H4 (cell line): ENCODE measurements around the gene S100A11. TPM values are rescaled to one million over a fixed set of nuclear protein-coding genes. Genes with fewer than 3 reads are reported as not detected.
"Not testable (repeated sequence)": the region's sequence is repeated elsewhere in the genome, so short reads cannot be mapped to it uniquely, and the experiment has no call there.

Experiments
- DNase-seq: peaks from one replicate; pipeline ENCODE4 v3.0.0-alpha.2; 2015; ENCODE audit warnings: low spot score
- total RNA-seq: library from RNA; depleted of rRNA; stranded (reverse); fragments of >200 nt; shearing (Covaris generic); gene quantifications from 2 replicates; pipeline ENCODE4 v1.2.3, GENCODE V29; 2014; rRNA removed

The S100A11 gene
- 377 and 488 TPM in 2 replicates for total RNA-seq

DNA sequence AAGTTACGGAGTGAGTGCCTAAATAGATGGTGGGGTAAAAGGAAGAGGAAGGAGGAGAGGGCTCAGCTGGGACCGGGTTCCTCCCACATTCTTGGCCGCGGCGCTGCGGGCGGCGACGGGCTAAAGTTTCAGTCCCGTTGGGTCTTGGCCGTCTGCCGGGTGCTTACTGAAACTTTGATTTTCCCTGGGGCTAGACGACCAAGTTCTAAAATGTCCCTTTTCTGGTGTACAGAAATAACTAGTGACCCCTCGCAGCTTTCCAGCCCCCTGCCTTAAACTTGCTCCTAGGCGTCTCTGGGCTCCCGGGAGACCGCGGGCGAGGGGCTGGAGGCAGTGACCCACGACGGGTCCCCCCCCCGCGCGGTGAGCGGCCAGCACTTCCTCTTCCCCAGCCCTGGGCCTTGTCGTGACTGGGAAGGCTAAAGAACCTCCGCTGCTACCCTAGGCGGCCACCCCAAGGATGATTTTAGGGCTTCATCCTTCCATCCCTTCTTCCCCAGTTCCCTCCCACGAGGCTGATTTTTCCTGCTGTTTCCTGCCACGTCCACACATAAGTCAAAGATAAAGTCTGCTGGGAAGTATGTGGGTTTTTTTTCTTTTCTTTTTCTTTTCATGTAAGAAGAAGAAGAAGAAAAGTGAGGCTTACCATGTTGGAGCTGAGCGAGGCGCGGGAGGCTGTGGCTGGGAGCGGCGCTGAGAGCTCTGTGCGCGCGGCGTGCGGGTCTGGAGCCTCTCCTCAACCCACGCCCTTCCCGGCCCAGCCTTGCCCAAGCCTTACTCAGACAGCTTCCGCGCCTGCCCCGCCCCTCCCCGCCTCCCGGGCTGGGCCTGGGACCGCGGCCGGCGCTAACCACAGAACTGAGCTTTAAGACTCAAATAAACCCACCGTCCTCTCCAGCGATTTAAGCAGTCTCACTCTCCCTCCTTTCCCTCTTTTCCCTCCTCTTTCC, at the start of gene S100A11:
Gene S100A11 (minus strand): TSS at position 738 of the 950 bp plus-strand sequence. CDS start 89 bp downstream, at position 649.
- peak; percentile 84 for DNase-seq

DNA sequence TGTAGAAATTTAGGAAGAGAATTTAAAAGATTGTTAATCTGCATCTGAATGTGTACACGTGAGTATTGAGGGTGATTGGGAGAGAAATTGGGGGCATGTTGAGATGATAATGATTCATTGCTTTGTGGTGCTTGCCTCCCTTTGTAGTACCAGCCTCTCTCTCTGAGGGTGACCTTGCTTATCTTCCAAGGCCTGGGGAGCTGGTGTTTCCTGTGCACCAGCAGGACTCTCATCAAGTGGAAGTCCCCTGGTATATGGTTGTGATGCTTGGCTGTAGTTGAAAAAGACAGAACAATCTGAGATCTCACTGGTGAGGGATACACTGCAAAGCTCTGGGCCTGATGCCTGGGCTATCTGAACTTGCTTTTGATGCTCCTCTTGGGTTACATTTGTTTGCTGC, 48.0 kb upstream of the S100A11 start:
- no peak for DNase-seq

DNA sequence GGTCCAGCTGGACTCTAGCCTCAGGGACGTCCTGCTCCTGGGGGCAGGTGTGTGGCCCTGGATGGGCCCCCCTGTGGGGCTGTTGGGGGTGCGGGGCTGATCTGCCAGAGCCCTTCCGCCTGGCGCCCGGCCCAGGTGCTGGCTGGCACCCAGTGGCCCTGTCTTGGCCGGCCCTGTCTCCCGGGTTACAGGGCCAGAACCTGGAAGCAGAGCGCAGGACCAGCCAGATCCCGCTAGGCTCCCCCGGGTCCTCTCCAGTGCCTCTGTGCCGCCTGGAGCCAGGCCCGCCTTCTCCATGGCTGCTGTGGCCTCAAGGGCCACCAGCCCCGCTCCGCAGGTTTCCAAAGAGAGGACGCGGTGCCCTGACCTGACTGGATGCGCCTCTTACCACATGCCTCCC, 44.2 kb upstream of the S100A11 start:
- not testable (repeated sequence) for DNase-seq

DNA sequence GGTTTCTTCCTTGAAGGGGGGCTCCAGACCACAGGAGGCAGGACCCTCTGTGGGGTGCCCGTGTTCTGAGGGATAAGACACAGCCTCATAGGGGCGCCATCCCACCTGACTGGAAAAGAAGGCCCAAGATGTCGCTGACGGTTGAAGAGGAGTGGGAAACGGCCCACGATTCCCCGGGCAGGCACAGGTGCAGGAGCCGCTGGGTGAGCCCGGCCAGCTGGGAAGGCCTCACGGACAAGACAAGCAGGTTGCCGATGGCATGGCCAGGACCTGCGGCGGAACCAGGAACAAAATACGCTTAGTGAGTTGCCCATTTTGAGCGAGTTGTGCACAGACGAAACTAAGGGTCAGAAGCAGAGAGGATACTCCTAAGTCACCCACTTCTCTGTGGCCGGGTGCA, 43.7 kb upstream of the S100A11 start:
- not testable (repeated sequence) for DNase-seq

DNA sequence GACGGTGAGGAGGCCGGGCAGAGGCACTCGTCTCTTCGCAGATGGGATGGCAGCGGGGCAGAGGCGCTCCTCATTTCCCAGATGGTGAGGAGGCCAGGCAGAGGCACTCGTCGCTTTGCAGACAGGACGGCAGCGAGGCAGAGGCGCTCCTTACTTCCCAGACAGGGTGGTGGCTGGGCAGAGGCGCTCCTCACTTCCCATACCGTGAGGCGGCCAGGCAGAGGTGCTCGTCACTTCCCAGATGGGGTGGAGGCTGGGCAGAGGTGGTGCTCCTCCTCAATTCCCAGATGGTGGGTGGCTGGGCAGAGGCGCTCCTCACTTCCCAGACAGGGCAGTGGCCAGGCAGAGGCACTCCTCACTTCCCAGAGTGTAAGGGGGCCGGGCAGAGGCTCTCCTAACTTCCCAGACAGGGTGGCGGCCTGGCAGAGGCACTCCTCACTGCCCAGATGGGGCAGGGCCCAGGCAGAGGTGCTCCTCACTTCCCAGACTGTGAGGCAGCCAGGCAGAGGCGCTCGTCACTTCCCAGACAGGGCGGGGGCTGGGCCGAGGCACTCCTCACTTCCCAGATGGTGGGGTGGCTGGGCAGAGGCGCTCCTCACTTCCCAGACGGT, 42.1 kb upstream of the S100A11 start:
- DNase-seq, result no peak

DNA sequence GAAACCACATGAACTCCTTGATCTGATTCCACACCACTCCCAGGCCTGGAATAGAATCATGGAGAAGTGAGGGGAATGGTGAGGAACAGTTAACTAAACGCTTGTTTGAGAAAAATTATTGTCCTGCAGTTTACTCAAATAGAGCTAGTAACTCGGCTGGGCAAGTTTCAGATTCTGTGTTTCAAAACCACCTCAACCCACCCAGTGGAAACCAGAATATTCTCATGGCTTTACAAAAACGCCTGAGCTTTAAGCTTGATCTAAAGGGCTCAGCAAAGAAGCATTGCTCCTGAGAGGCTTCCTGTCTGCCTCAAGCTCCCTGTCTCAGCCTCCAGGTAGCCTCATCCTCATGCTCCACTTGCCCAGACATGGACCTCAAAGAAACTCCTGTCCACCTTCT, 35.5 kb upstream of the S100A11 start:
- DNase-seq, result no peak

DNA sequence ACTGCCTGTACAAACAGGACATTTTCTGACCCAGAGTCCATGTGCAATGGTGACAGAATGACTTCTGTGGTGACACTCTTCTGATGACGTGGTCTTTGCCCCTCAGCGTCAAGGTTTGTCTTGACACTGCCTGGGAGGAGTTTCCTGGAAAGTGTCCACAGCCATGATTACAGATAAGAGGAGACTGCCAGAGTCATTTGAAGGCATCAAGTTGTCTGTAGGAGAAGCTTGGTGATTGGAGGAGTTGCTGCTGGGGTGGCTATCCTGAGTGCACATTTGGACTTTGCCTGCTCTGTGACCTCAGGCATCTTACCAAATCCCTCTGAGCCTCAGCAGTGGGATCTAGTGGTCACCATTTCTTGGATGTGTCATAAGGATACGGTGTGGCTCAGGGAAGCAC, 34.3 kb upstream of the S100A11 start:
- no peak for DNase-seq

DNA sequence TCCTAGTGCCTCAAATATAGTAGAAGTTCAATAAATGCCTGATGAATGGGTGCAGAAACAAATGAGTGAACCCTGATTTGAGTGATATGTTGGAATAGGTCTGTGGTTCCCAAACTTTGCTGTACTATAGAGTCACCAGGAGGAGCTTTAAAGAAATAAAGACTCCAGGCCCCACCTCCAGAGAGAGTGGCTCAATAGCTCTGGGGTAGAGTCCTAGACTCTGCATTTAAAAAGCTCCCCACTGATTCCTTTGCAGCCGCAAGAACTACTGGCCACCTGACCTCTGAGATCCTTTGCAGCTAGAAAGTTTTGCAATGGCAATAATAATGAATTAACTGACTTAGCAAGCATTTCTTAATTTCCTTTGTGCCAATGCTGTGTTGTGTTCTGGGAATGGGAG, 31.1 kb upstream of the S100A11 start:
- DNase-seq, result no peak

DNA sequence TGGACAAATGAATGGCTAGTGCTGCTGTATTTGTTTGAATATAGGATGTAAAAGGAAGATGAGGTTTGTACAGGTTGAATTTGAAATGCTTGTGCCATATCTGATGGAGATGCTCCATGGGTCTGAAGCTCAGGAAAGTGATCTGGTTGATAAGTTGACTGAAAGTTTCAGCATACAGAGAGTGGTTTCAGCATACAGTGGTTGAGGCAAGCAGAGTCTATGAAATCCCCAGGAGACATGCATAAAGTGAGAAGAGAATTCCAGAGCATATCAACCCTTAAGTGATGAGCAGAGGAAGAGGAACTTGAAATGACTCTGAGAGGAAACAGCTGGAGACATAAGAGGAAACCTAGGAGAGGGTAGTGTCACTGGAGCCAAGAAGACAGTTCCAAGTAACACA, 30.3 kb upstream of the S100A11 start:
- DNase-seq, result no peak

DNA sequence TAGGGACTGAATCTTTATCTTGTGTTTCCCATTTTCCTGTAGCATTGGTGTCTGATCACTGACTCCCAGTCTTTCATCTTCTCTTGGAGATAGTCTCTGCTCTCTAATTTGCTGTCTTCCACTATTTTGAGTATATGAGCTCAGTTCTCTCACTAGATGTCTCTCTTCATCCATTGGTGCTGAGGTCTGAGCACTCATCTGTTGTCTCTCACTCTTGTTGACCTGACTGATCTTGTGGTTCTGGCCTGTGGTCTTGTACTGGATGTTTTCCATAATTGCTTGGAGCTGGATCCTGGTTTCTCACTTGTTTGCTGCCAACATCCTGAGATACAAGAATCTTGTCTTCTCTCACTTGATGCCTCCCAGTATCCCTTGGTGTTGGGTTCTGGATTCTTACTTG, 25.1 kb upstream of the S100A11 start:
- no peak for DNase-seq

DNA sequence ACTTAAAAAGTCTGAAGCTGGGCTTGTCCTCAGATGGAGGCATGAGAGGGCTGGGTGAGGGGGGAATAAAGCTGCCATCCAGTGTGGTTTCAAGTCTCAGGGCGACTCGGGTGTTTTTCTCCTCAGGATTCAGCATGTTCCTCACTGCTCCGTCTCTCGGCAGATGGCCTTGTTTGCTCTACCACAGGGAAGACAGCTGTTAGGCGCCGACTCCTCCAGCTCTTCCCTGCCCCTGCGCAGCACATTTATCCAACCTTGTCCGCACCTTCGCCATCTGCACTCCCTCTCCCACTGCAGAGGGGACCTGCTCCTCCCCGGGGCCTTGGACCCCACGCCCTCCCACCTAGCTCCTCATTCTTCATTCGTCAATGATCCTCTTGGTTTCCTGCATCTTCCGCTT, 16.6 kb upstream of the S100A11 start:
- DNase-seq, result no peak

DNA sequence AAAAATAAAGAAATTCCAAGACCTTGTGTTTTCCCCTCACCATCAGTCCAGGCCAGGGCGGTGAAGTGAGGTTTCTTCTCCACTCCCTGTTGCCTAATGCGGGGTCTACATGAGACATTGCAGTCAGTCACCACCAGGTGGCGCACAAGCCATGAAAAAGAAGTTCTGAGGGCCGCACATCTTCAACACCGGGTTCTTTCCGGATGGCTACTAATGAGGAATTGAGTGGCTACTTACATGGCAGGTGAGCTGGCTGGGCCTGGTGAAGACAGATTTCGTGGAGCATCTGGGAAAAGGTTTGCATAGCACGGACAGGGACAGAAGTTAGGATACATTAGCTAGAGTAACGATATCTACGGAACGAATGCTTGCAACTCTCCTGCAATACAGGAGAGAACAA, 15.8 kb upstream of the S100A11 start:
- peak; percentile 73 for DNase-seq

DNA sequence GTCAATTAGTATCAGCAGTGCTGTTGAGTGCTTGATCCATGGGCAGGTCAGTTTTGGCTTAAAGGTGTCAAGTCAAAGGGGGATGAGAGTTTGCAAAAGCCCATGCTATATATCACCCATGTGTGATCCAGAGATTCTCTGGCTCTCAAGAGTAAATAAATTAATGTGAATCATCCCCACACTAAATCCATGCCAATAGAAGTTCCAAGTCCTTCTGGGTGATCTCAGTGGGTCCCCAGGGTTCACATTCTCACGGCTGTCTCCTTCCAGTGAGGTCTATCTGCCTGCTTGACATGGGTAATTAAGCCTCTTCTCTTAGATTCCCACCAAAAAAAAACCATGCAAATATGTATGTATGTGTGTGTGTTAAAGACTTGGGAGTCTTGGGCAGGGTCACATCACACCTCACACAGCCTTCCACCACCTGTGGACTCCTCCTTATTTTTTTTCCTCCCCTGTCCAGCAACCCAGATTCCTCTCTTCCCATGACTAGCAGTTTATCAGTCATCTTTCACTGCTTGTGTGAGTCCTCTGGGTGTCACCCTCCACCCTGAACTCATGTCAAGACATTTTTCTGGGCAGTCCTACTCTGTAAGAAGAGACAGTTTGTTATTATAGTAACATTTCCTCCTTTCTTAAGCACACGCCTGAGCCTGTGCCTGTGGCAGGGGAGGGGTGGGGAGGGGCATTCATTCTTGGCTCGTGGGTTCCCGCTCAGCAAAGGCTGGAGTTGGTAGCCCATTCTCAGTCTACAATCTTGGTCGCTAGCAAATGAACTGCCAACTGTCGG, 14.3 kb upstream of the S100A11 start:
- DNase-seq, result no peak

DNA sequence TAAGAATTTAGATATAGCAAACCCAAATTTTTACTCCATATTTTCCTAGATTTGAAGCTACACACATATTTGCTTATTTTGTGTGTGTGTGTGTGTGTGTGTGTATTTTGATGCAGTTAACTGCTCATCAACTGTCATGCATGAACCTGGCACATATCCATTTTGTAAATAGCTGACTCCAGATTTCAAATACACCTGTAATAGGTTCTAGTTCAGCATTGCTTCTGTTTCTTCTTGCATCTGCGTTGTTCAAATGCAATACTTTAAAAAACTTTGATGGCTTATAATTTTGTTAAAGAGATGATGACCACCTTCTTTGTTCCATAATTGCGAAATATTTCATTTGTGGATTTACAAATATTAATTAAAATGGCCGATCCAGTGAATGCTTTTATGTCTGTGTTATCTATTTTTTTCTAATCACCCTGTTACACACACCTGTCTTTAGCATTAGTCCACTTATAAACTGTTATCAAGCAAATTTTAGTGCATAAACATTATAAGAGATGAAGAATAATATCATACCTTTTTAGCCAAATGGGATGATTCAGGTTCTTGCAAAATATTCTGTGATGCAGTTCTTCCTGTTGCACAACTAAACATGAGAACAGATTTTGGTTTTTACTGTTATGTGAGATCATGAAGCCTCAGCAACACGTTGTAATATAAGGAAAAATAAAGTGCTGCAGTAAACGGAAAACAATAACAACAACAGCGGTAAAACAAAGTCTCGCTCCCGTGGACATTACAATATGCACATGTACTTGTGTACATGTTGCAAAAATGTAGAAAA, 12.7 kb upstream of the S100A11 start:
- DNase-seq, result no peak

DNA sequence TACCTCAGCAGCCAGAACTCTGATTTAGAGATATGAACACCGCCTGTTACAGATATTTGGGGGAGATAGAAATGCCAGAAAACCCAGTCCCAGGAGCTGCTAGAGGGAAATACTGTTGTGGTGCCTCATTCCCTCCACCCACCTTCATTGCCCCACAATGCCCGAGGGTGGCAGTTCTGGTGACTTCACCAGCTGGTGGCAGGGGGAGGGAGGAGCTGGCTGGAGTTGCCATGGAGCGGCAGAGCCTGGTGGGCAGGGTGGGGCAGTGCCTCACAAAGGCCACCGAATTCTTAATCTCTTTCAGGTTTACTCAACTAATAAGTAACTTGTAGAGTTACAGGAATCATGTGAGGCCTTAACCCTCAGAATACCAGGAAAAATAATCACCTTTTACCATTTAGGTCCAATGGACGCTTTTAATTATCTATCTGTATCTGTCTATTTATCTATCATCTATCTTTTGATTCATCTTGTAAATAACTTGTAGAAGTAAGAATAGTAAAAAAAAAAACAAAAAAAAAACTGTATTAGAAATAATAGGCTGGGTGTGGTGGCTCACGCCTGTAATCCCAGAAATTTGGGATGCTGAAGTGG, 11.7 kb upstream of the S100A11 start:
- DNase-seq, result peak; percentile 94

DNA sequence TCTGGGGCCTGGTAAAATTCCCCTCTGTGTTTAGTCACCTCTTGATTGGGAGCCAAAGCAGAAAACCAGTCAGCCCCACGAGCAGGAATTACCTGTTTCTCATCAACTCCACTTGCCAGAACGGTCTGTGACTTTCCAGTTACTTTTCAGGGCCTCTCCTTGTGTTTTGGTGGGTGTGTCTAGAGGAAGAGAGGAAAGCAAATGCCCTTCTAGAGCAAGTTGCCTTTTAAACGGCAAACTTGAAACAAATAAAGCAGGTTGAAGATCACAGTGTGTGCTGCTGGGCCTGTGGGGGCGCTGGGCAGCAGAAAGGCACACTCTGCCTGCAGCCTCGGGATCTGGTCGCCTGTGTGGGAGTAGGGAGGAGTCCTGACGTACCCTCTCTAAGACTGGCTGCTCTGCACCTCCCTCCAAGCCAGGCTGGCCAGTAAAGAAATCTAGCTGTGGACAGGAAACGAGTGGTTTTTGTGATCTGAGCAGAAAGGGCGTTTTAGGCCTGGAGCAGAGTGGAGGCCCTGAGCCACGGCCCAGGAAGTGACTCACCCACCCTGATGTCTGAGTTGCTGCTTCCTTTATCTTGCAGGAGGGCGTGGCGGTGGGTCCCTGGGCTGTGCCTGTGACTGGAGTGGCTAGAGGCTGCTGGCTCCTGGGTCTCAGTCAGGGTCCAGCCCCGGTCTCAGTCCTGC, 11.1 kb upstream of the S100A11 start:
- peak; percentile 100 for DNase-seq

DNA sequence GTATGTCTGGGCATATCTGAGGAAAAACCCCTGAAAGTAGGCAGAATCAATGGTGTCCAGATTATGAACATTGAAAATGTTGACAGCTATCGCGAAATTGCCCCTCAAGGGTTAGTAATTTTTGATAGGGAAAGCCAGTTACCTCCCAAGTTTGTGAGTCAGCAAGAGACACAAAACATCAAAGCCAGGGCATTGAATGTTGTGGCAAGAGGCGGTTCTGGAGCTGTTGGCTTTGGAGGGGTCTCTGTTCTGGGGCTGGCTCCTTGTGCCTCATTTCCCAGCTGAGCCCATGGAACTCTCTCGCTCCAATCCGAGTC, 10.6 kb upstream of the S100A11 start:
- DNase-seq, result no peak

DNA sequence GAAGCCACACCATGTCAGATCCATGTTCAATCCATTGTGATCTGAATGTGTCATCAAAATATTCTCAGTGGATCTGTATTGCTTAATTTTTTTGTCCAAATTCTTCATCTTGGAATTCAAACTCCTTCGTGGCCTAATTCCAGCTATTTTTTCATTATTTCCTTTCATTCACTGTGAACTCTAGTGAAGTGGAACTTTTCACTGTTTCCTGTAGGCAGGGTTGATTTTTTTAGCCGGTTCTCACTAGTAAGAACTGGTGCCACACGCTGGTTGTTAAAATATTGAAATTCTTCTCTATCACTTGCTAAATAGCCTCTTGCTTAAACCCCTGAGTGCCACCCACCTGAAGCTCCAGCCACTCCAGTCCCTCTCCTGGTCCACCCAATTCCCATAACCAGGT, 7.6 kb upstream of the S100A11 start:
- no peak for DNase-seq

DNA sequence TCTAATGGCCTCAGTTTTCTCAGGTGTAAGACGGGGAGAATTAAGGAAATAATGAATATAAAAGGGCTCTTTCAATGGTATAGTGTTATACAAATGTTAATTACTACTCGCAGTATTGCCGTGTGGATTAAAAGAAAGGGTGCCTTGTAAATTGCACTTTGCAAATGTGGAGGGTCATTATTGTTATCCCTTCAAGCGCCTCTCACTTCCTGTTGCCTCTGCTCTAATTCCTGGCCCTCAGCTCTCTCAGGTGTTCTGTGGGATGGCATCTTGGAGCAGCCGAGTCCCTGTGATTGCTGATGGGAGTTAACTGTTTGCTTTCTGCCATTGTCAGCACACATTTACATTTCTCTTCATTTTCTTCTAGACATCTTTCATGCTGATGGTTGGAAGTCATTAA, 7.1 kb upstream of the S100A11 start:
- DNase-seq, result no peak

DNA sequence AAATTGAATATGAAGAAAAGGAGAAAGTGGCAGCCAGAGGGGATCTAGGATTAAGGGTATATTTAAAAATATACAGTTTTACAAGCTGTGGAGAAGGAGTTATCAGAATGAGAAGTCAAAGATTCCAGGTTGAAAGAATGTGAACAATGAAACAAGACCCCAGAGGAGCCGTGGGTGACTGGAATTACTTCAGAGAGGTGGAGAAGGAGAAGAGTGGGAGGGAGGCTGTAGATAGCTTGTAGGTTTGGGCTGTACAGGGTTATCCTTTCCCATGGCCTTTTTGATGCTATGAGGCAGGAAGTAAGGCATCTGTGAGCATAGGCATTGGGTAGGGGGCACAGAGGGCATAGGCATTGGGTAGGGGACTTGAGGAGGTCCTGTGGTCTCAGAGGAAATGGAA, 5.2 kb upstream of the S100A11 start:
- DNase-seq, result no peak

DNA sequence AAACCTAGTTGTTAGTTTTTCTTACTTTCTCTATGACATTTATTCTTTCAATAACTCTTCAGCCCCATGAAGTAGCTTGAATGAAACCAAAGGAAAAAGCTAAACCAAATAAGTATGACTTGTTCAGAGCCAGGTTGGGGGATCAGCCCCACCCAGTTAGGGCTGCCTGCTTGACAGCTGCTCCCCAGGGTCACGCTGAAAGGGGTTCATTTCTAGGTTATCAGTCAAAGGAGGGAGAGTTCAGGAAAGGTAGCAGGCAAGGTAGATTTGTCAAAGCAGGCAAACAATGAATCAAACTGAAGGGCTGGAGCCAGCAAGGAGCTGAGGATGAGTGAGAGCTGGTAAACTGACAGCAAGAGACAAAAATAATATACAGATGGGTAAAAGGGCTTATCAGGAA, 3.1 kb upstream of the S100A11 start:
- no peak for DNase-seq
